ENCODE results near the gene TRAF6. TPM values are rescaled to one million over a fixed set of nuclear protein-coding genes. Genes with fewer than 3 reads are reported as not detected.

The TRAF6 gene
- total RNA-seq, 1 donor from 2014 or later, result 12.5 TPM

DNA sequence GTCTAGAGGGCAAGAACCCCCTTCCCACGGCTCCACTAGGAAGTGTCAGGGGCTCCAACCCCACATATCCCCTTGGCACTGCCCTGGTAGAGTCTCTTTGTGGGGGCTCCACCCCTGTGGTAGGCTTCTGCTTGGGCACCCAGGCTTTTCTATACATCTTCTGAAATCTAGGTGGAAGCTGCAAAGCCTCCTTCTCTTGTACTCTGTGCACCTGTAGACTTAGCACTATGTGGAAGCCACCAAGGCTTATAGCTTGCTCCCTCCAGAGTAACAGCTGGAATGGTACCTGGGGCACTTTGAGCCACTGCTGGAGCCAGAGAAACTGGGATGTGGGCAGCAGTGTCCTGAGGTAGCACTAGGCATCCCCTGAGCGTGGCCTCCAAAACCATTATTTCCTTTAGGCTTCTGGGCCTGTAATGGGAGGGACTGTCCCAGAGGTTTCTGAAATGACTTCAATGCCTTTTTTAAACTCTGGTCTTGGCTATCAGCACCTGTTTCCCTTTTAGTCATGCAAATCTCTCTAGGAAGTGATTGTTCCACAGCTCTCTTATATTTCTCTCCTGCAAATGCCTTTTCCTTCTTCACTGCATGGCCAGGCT, 68.4 kb downstream of the TRAF6 start:
- H3K9me3 ChIP-seq (ENCODE audit: control insufficient read depth in 3 of 3, low read length in 3 of 3), result no peaks in the 10 kb centered on the region
- peaks cover 3 to 19% (median 5%) of the 10 kb centered on the region in 3 donors for H3K4me1 ChIP-seq (ENCODE audit: control insufficient read depth in 3 of 3, insufficient read depth in 3 of 3, low read length in 3 of 3)
- H3K36me3 ChIP-seq (ENCODE audit: control insufficient read depth in 3 of 3, insufficient read depth in 3 of 3, low read length in 3 of 3), result no peaks in the 10 kb centered on the region
- H3K27me3 ChIP-seq (ENCODE audit: control insufficient read depth in 3 of 3, insufficient read depth in 3 of 3, low read length in 3 of 3), result no peaks in the 10 kb centered on the region
- no peak overlapping the region for H3K9ac ChIP-seq (ENCODE audit: low read depth in 1 of 3, low read length in 3 of 3)
- H3K27ac ChIP-seq (ENCODE audit: low read depth, low read length), result no peak overlapping the region
- no peak overlapping the region for H3K4me3 ChIP-seq (ENCODE audit: low read length in 3 of 3)

DNA sequence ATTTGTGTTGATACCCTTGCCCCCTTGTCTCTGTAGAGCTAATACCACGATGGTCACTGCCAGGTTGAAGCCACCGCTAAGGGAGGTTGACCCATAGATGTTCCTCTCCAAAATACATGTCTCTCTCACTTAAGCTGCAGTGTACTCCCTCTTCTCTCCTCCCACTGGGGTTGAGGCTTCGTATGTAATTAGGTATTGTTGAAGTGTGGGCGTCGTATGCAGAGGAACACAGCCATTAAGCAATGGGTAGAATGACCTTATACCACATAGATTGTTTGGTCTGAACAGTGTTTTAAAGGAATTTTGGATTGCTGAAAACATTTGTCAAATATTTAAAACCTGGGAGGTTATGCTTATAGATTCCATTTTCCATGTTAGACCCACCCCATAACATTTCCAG, 71.9 kb downstream of the TRAF6 start:
- H3K9me3 ChIP-seq (ENCODE audit: control insufficient read depth in 3 of 3, low read length in 3 of 3), result no peaks in the 10 kb centered on the region
- H3K36me3 ChIP-seq (ENCODE audit: control insufficient read depth in 3 of 3, insufficient read depth in 3 of 3, low read length in 3 of 3), result no peaks in the 10 kb centered on the region
- H3K9ac ChIP-seq (ENCODE audit: low read depth in 1 of 3, low read length in 3 of 3), result no peak overlapping the region
- no peaks in the 10 kb centered on the region for H3K27me3 ChIP-seq (ENCODE audit: control insufficient read depth in 3 of 3, insufficient read depth in 3 of 3, low read length in 3 of 3)
- no peak overlapping the region for H3K4me3 ChIP-seq (ENCODE audit: low read length in 3 of 3)
- no peak overlapping the region for H3K27ac ChIP-seq (ENCODE audit: low read depth, low read length)
- peaks cover 10 to 31% (median 17%) of the 10 kb centered on the region in 3 donors for H3K4me1 ChIP-seq (ENCODE audit: control insufficient read depth in 3 of 3, insufficient read depth in 3 of 3, low read length in 3 of 3)

DNA sequence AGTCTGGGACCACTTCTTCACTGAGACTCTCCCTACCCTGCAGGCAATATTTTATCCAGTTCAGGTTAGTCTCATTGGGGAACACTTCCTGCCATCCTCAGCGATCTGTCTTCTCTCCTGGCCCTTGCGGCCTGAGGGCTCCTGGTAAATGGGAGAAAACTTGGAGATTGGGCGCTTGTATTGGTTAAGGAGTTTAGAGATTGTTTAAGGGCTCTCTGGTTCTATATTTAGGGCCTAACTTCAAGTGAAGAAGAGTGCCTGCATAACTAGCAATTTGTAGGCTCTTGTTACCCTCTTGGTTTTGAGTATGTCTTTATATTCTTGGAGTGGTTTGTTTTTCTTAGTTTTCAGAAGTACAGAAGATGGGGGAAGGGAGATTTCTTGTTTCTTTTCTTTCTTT, 72.7 kb downstream of the TRAF6 start:
- H3K27ac ChIP-seq (ENCODE audit: low read depth, low read length), result no peak overlapping the region
- H3K9me3 ChIP-seq (ENCODE audit: control insufficient read depth in 3 of 3, low read length in 3 of 3), result no peaks in the 10 kb centered on the region
- H3K27me3 ChIP-seq (ENCODE audit: control insufficient read depth in 3 of 3, insufficient read depth in 3 of 3, low read length in 3 of 3), result no peaks in the 10 kb centered on the region
- H3K9ac ChIP-seq (ENCODE audit: low read depth in 1 of 3, low read length in 3 of 3), result no peak overlapping the region
- H3K4me1 ChIP-seq (ENCODE audit: control insufficient read depth in 3 of 3, insufficient read depth in 3 of 3, low read length in 3 of 3), result peaks cover 10 to 31% (median 17%) of the 10 kb centered on the region in 3 donors
- H3K4me3 ChIP-seq (ENCODE audit: low read length in 3 of 3), result no peak overlapping the region
- H3K36me3 ChIP-seq (ENCODE audit: control insufficient read depth in 3 of 3, insufficient read depth in 3 of 3, low read length in 3 of 3), result no peaks in the 10 kb centered on the region

Small RNA genes within 50 kb of the gene (small RNA-seq; reads per million reads assigned to genes)
- not detected for gene AC061999.1

Other genes with a start within 250 kb of the TRAF6 start
- 38.1 TPM for gene COMMD9, start 220.8 kb downstream of the TRAF6 start, total RNA-seq
- gene PRR5L, start 214.0 kb downstream of the TRAF6 start, total RNA-seq, result 15.7 TPM
- 1.6 TPM for gene RAG1, start 57.7 kb upstream of the TRAF6 start, total RNA-seq
- 37.1 TPM for gene IFTAP, start 84.2 kb upstream of the TRAF6 start, total RNA-seq
- gene RAG2, start 88.0 kb upstream of the TRAF6 start, total RNA-seq, result not detected

Data from skeletal muscle tissue (tissue), 5 donors.